K562 (cell line): Measurements from ENCODE around the gene WDR93. TPM values are rescaled to one million over a fixed set of nuclear protein-coding genes. Genes with fewer than 3 reads are reported as not detected.

Experiments
- ATAC-seq: fragments of 200-7000 bp; cut with Tn5 transposase; 3 replicates; pipeline ENCODE4 v1.9.1; 2020; ENCODE audit warnings: moderate library complexity
- BruUV-seq: library from RNA; stranded (reverse); fragments of 400-500 nt; replicated peaks from 2 replicates; lab custom pipeline; 2021; lab: Mats Ljungman, UMichigan
- CTCF ChIA-PET: fragments of 300-600 bp; formaldehyde crosslinking; extraction: SDS; loops from one replicate; lab custom pipeline; 2021; ENCODE audit warnings: low intra/inter-chr PET ratio; lab: Yijun Ruan, JAX
- POLR2A ChIA-PET: fragments of 300-600, 350-650 bp; sonication (Branson Sonifier 250); formaldehyde crosslinking; extraction: SDS; loops from one replicate; lab custom pipeline; 2021; ENCODE audit warnings: antibody characterized with exemption, inconsistent platforms; lab: Yijun Ruan, JAX
- DNase-seq, 4 experiments: peaks; one replicate each; pipeline versions ENCODE4 v3.0.0 to v3.0.0-alpha.2; 2011 to 2018; ENCODE audit warnings: low spot score in 3 of 4, mixed read lengths in 3 of 4; ENCODE audit errors: extremely low read depth in 1 of 4
- FAIRE-seq: peaks from 2 replicates; lab custom pipeline; 2011; peaks lifted over from hg19 to GRCh38; lab: Jason Lieb, UNC
- H2AFZ ChIP-seq: 2 replicates; pipeline ENCODE4 v1.6.0; 2011; ENCODE audit warnings: low read depth, low read length, control low read depth, inconsistent platforms
- H3K27ac ChIP-seq: fragments of 200-600 bp; 3 replicates; pipeline ENCODE4 v1.8.0; 2011; ENCODE audit warnings: low read depth, mild to moderate bottlenecking, control low read depth, inconsistent platforms, low read length, moderate library complexity, mixed read lengths; ENCODE audit errors: extremely low read depth
- H3K27me3 ChIP-seq, 2 experiments: fragments of 300-600 bp in 1 of 2; 2 replicates in 1 of 2; 3 replicates in 1 of 2; pipeline versions ENCODE4 v1.6.0 to v1.8.0; 2011; ENCODE audit warnings: inconsistent platforms in 2 of 2, low read length in 2 of 2, mild to moderate bottlenecking in 1 of 2, mixed read lengths in 1 of 2, moderate library complexity in 1 of 2; ENCODE audit not compliant: control insufficient read depth in 2 of 2, insufficient read depth in 2 of 2
- H3K36me3 ChIP-seq: fragments of 300-600 bp; 3 replicates; pipeline ENCODE4 v1.8.0; 2011; ENCODE audit warnings: mild to moderate bottlenecking, low read length, inconsistent platforms; ENCODE audit not compliant: control insufficient read depth, insufficient read depth
- H3K4me1 ChIP-seq, 2 experiments: fragments of 200-600 bp in 1 of 2; replicated peaks in 1 of 2; 2 replicates in 1 of 2; 3 replicates in 1 of 2; pipeline versions ENCODE4 v1.5.1 to v1.8.0; 2011; ENCODE audit warnings: inconsistent platforms in 2 of 2, low read length in 2 of 2, mild to moderate bottlenecking in 1 of 2, mixed read lengths in 1 of 2, moderate library complexity in 1 of 2; ENCODE audit not compliant: control insufficient read depth in 2 of 2, insufficient read depth in 2 of 2
- H3K4me2 ChIP-seq: 2 replicates; pipeline ENCODE4 v1.6.1; 2011; ENCODE audit warnings: low read length, control low read depth, inconsistent platforms, mixed read lengths; ENCODE audit not compliant: insufficient read depth
- H3K4me3 ChIP-seq: fragments of 200-600 bp; sonication (generic), shearing (Covaris generic); 2 replicates; pipeline ENCODE4 v1.5.1; 2016; ENCODE audit warnings: control low read depth, inconsistent platforms
- H3K79me2 ChIP-seq: fragments of 200-600 bp; 3 replicates; pipeline ENCODE4 v1.8.0; 2011; ENCODE audit warnings: low read length, inconsistent platforms; ENCODE audit not compliant: control insufficient read depth, insufficient read depth
- H3K9ac ChIP-seq, 2 experiments: 2 replicates each; pipeline versions ENCODE4 v1.6.0 to v1.6.1; 2011; ENCODE audit warnings: low read depth in 2 of 2, low read length in 2 of 2, control low read depth in 1 of 2, inconsistent platforms in 1 of 2, mild to moderate bottlenecking in 1 of 2, mixed read lengths in 1 of 2; ENCODE audit not compliant: insufficient read depth in 1 of 2
- H3K9me1 ChIP-seq: one replicate; pipeline ENCODE4 v1.6.0; 2011; ENCODE audit warnings: inconsistent platforms, mild to moderate bottlenecking, low read length, moderate library complexity; ENCODE audit not compliant: control insufficient read depth, insufficient read depth
- H3K9me3 ChIP-seq: replicated peaks from 2 replicates; pipeline ENCODE4 v1.5.1; 2011; ENCODE audit warnings: low read depth, low read length, inconsistent platforms; ENCODE audit not compliant: control insufficient read depth, insufficient read depth
- H4K20me1 ChIP-seq: replicated peaks from 2 replicates; pipeline ENCODE4 v1.6.1; 2011; ENCODE audit warnings: low read length, inconsistent platforms, mixed read lengths; ENCODE audit not compliant: control insufficient read depth, insufficient read depth
- HLTF ChIP-seq: fragments of 450-650 bp; IDR thresholded peaks from 2 replicates; pipeline ENCODE4 v1.6.1; 2016
- LARP7 ChIP-seq: fragments of 450-650 bp; IDR thresholded peaks from 2 replicates; pipeline ENCODE4 v1.6.1; 2016
- MCM3 ChIP-seq: fragments of 450-650 bp; IDR thresholded peaks from 2 replicates; pipeline ENCODE4 v1.6.1; 2016
- MEIS2 ChIP-seq: fragments of 450-650 bp; IDR thresholded peaks from 2 replicates; pipeline ENCODE4 v1.6.1; 2014; ENCODE audit warnings: mild to moderate bottlenecking; ENCODE audit not compliant: partially characterized antibody
- PRMT5 ChIP-seq: sonication (generic); formaldehyde crosslinking; IDR thresholded peaks from 2 replicates; pipeline ENCODE4 v1.5.0; 2020; ENCODE audit warnings: missing genetic modification reagents
- ZNF436 ChIP-seq: fragments of 250-450, 450-650 bp; sonication (Bioruptor Pico); formaldehyde crosslinking; IDR thresholded peaks from 2 replicates; pipeline ENCODE4 v1.7.0; 2020; ENCODE audit warnings: mild to moderate bottlenecking
- ZNF551 ChIP-seq: fragments of 250-450 bp; sonication (Bioruptor Pico); IDR thresholded peaks from 2 replicates; pipeline ENCODE4 v1.5.0; 2021; ENCODE audit warnings: mild to moderate bottlenecking, moderate library complexity
- ZNF668 ChIP-seq: fragments of 250-450 bp; sonication (Bioruptor Pico); IDR thresholded peaks from 2 replicates; pipeline ENCODE4 v1.8.0; 2022; ENCODE audit warnings: mild to moderate bottlenecking, inconsistent platforms
- ZSCAN29 ChIP-seq: fragments of 450-650 bp; IDR thresholded peaks from 2 replicates; pipeline ENCODE4 v1.6.1; 2017
- WGBS: fragments of 100-300 bp; shearing (Covaris generic); methylation state at CpG from one replicate; pipeline ENCODE4 v1.1.6; 2016; ENCODE audit warnings: low coverage, mixed read lengths; ENCODE audit not compliant: insufficient coverage; ENCODE audit errors: missing lambda C conversion rate; 5-methylcytosine and 5-hydroxymethylcytosine counted together
- in situ Hi-C: fragments of 300-500 bp; cut with MboI; formaldehyde crosslinking; loops from 4 replicates; pipeline ENCODE4 v1.15.0; 2018; ENCODE audit warnings: inconsistent platforms, mixed read lengths
- intact Hi-C: fragments of 100-400 bp; cut with micrococcal nuclease; formaldehyde crosslinking; loops from 2 replicates; pipeline ENCODE4 v1.14.2; 2022
- polyA plus RNA-seq, 8 experiments: library from polyadenylated mRNA; depleted of rRNA in 4 of 8; stranded (reverse) in 5 of 8; unstranded in 3 of 8; fragments of >200 nt; fragmentation: Nextera tagmentation in 2 of 8; fragmentation: Illumina TruSeq in 1 of 8; extraction: Ambion mirVana in 2 of 8; extraction: Trizol in 1 of 8; gene quantifications; 2 replicates each; pipeline versions ENCODE4 v1.2.1 to v1.2.3, GENCODE V29; 2011 to 2014; ENCODE audit warnings: inconsistent platforms in 1 of 8, missing spikeins in 1 of 8
- total RNA-seq, 7 experiments: library from RNA; depleted of rRNA in 6 of 7; stranded (reverse); fragments of >200 nt in 6 of 7; fragmentation: Illumina TruSeq in 2 of 7; extraction: Trizol in 2 of 7; gene quantifications; 2 replicates each; pipeline versions ENCODE4 v1.2.1 to v1.2.3, GENCODE V29; 2011 to 2021; ENCODE audit warnings: low replicate concordance in 1 of 7
- TF ChIP-seq, protein P1 (sequence below): fragments of 450-650 bp; formaldehyde crosslinking; IDR thresholded peaks from 2 replicates; pipeline ENCODE4 v1.4.0; 2022; ENCODE audit warnings: mild to moderate bottlenecking, moderate library complexity
- TF ChIP-seq, protein P2 (sequence below): IDR thresholded peaks from 2 replicates; pipeline ENCODE4 v1.6.1; 2012; ENCODE audit warnings: low read depth, low read length, improper control_type of control experiment, borderline replicate concordance
- TF ChIP-seq, protein P3 (sequence below): fragments of 250-450 bp; sonication (Bioruptor Pico); IDR thresholded peaks from 2 replicates; pipeline ENCODE4 v1.5.0; 2020; ENCODE audit warnings: mild to moderate bottlenecking, borderline replicate concordance
- TF ChIP-seq, protein P4 (sequence below): sonication (generic); formaldehyde crosslinking; IDR thresholded peaks from 2 replicates; pipeline ENCODE4 v1.8.0; 2023; ENCODE audit warnings: mild to moderate bottlenecking, missing genetic modification reagents
- TF ChIP-seq, protein P5 (sequence below): fragments of 450-650 bp; conservative IDR thresholded peaks from 2 replicates; pipeline ENCODE4 v1.6.1; 2016; ENCODE audit warnings: missing genetic modification characterization, low read depth, mild to moderate bottlenecking, control low read depth, missing compliant biosample characterization

The WDR93 gene
- total and polyA plus RNA-seq, 9 of the 15 experiments (the other 6 are each of a cell fraction or from before 2014, with no cell fraction given): not detected

DNA sequence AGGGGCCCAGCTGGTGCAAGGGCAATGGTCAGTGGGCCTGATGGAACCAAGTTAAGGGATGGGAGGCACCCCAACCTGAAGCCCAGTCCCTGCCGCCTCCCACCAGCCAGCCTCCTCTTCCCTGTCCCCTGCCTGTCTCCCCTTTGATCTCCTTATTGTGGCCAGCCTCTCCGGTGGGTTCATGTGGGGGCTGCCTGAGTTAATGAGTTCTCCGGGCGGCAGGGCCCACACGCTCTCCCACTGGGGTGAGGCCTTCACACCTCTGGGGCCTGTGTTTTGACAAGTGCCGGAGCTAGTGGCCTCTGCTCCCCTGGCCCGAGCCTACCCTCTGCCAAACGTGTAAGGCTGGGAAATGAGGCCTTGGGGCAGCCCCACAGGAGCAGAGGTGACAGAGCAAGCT is 67.7 kb downstream of the WDR93 start:
- Histone ChIP-seq H3K4me2 (no peak overlapping the region), H3K4me3 (no peak overlapping the region), H3K27ac (no peak overlapping the region), H4K20me1 (no peaks in the 10 kb centered on the region; the same call in 1 of the 2 replicates), H3K9me1 (no peaks in the 10 kb centered on the region), H3K27me3 (no peaks in the 10 kb centered on the region), H3K36me3 (no peaks in the 10 kb centered on the region), H3K9ac (no peak overlapping the region), H3K79me2 (no peaks in the 10 kb centered on the region), H3K4me1 (peaks cover 13 to 26% of the 10 kb centered on the region in 2 experiments), H3K9me3 (no peaks in the 10 kb centered on the region), H2AFZ (0 out of 2 replicates have a peak overlapping the region, but pooled peaks have one; percentile 8)
- DNase-seq (no peak), ATAC-seq (no peak), FAIRE-seq (no peak)
- in situ Hi-C loops (loop anchor here (5.0 to 10.0 kb wide), 2 partner anchors 119 to 337 kb away; no protein-coding TSS in a partner anchor), intact Hi-C loops (no loop called here)
- POLR2A ChIA-PET: interaction anchor here (0.6 to 1.0 kb wide), 3 partner anchors 23 to 1144 kb away, joined by 3 to 5 read pairs (median 3); no protein-coding TSS in a partner anchor
- no TSS peak for BruUV-seq
- CTCF ChIA-PET: no interaction called here
- WGBS: 82% methylated on average over 5 of the region's 8 CpGs
- TF ChIP-seq MCM3 (no peak), ZSCAN29 (no peak), ZNF668 (no peak), HLTF (no peak), MEIS2 (no peak), LARP7 (no peak), PRMT5 (CRISPR knock-in tag) (no peak), ZNF551 (CRISPR knock-in tag) (no peak), ZNF436 (CRISPR knock-in tag) (no peak)
- TF ChIP-seq, protein P1, sequence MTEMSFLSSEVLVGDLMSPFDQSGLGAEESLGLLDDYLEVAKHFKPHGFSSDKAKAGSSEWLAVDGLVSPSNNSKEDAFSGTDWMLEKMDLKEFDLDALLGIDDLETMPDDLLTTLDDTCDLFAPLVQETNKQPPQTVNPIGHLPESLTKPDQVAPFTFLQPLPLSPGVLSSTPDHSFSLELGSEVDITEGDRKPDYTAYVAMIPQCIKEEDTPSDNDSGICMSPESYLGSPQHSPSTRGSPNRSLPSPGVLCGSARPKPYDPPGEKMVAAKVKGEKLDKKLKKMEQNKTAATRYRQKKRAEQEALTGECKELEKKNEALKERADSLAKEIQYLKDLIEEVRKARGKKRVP (CRISPR knock-in tag): no peak
- TF ChIP-seq, protein P2, sequence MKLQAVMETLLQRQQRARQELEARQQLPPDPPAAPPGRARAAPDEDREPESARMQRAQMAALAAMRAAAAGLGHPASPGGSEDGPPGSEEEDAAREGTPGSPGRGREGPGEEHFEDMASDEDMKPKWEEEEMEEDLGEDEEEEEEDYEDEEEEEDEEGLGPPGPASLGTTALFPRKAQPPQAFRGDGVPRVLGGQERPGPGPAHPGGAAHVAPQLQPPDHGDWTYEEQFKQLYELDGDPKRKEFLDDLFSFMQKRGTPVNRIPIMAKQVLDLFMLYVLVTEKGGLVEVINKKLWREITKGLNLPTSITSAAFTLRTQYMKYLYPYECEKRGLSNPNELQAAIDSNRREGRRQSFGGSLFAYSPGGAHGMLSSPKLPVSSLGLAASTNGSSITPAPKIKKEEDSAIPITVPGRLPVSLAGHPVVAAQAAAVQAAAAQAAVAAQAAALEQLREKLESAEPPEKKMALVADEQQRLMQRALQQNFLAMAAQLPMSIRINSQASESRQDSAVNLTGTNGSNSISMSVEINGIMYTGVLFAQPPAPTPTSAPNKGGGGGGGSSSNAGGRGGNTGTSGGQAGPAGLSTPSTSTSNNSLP: no peak
- TF ChIP-seq, protein P3, sequence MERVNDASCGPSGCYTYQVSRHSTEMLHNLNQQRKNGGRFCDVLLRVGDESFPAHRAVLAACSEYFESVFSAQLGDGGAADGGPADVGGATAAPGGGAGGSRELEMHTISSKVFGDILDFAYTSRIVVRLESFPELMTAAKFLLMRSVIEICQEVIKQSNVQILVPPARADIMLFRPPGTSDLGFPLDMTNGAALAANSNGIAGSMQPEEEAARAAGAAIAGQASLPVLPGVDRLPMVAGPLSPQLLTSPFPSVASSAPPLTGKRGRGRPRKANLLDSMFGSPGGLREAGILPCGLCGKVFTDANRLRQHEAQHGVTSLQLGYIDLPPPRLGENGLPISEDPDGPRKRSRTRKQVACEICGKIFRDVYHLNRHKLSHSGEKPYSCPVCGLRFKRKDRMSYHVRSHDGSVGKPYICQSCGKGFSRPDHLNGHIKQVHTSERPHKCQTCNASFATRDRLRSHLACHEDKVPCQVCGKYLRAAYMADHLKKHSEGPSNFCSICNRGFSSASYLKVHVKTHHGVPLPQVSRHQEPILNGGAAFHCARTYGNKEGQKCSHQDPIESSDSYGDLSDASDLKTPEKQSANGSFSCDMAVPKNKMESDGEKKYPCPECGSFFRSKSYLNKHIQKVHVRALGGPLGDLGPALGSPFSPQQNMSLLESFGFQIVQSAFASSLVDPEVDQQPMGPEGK (CRISPR knock-in tag): no peak
- TF ChIP-seq, protein P4, sequence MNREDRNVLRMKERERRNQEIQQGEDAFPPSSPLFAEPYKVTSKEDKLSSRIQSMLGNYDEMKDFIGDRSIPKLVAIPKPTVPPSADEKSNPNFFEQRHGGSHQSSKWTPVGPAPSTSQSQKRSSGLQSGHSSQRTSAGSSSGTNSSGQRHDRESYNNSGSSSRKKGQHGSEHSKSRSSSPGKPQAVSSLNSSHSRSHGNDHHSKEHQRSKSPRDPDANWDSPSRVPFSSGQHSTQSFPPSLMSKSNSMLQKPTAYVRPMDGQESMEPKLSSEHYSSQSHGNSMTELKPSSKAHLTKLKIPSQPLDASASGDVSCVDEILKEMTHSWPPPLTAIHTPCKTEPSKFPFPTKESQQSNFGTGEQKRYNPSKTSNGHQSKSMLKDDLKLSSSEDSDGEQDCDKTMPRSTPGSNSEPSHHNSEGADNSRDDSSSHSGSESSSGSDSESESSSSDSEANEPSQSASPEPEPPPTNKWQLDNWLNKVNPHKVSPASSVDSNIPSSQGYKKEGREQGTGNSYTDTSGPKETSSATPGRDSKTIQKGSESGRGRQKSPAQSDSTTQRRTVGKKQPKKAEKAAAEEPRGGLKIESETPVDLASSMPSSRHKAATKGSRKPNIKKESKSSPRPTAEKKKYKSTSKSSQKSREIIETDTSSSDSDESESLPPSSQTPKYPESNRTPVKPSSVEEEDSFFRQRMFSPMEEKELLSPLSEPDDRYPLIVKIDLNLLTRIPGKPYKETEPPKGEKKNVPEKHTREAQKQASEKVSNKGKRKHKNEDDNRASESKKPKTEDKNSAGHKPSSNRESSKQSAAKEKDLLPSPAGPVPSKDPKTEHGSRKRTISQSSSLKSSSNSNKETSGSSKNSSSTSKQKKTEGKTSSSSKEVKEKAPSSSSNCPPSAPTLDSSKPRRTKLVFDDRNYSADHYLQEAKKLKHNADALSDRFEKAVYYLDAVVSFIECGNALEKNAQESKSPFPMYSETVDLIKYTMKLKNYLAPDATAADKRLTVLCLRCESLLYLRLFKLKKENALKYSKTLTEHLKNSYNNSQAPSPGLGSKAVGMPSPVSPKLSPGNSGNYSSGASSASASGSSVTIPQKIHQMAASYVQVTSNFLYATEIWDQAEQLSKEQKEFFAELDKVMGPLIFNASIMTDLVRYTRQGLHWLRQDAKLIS (CRISPR knock-in tag): no peak
- TF ChIP-seq, protein P5, sequence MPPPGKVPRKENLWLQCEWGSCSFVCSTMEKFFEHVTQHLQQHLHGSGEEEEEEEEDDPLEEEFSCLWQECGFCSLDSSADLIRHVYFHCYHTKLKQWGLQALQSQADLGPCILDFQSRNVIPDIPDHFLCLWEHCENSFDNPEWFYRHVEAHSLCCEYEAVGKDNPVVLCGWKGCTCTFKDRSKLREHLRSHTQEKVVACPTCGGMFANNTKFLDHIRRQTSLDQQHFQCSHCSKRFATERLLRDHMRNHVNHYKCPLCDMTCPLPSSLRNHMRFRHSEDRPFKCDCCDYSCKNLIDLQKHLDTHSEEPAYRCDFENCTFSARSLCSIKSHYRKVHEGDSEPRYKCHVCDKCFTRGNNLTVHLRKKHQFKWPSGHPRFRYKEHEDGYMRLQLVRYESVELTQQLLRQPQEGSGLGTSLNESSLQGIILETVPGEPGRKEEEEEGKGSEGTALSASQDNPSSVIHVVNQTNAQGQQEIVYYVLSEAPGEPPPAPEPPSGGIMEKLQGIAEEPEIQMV (tag): no peak
